K562 (cell line): ENCODE data around the gene RERE. TPM values are rescaled to one million over a fixed set of nuclear protein-coding genes. Genes with fewer than 3 reads are reported as not detected.
A peak's percentile ranks its signal among the peaks of the same experiment; 100 is the strongest.
"Not testable (repeated sequence)": the region's sequence is repeated elsewhere in the genome, so short reads cannot be mapped to it uniquely, and the experiment has no call there.

ENCODE experiments used
- ATAC-seq: fragments of 200-7000 bp; cut with Tn5 transposase; 3 replicates; pipeline ENCODE4 v1.9.1; 2020; ENCODE audit warnings: moderate library complexity
- BruUV-seq: library from RNA; stranded (reverse); fragments of 400-500 nt; replicated peaks from 2 replicates; lab custom pipeline; 2021; lab: Mats Ljungman, UMichigan
- CTCF ChIA-PET: fragments of 300-600 bp; formaldehyde crosslinking; extraction: SDS; loops from one replicate; lab custom pipeline; 2021; ENCODE audit warnings: low intra/inter-chr PET ratio; lab: Yijun Ruan, JAX
- POLR2A ChIA-PET: fragments of 300-600, 350-650 bp; sonication (Branson Sonifier 250); formaldehyde crosslinking; extraction: SDS; loops from one replicate; lab custom pipeline; 2021; ENCODE audit warnings: antibody characterized with exemption, inconsistent platforms; lab: Yijun Ruan, JAX
- DNase-seq, 4 experiments: peaks; one replicate each; pipeline versions ENCODE4 v3.0.0 to v3.0.0-alpha.2; 2011 to 2018; ENCODE audit warnings: low spot score in 3 of 4, mixed read lengths in 3 of 4; ENCODE audit errors: extremely low read depth in 1 of 4
- FAIRE-seq: peaks from 2 replicates; lab custom pipeline; 2011; peaks lifted over from hg19 to GRCh38; lab: Jason Lieb, UNC
- H2AFZ ChIP-seq: 2 replicates; pipeline ENCODE4 v1.6.0; 2011; ENCODE audit warnings: low read depth, low read length, control low read depth, inconsistent platforms
- H3K27ac ChIP-seq: fragments of 200-600 bp; 3 replicates; pipeline ENCODE4 v1.8.0; 2011; ENCODE audit warnings: low read depth, mild to moderate bottlenecking, control low read depth, inconsistent platforms, low read length, moderate library complexity, mixed read lengths; ENCODE audit errors: extremely low read depth
- H3K27me3 ChIP-seq, 2 experiments: fragments of 300-600 bp in 1 of 2; 2 replicates in 1 of 2; 3 replicates in 1 of 2; pipeline versions ENCODE4 v1.6.0 to v1.8.0; 2011; ENCODE audit warnings: inconsistent platforms in 2 of 2, low read length in 2 of 2, mild to moderate bottlenecking in 1 of 2, mixed read lengths in 1 of 2, moderate library complexity in 1 of 2; ENCODE audit not compliant: control insufficient read depth in 2 of 2, insufficient read depth in 2 of 2
- H3K36me3 ChIP-seq: fragments of 300-600 bp; 3 replicates; pipeline ENCODE4 v1.8.0; 2011; ENCODE audit warnings: mild to moderate bottlenecking, low read length, inconsistent platforms; ENCODE audit not compliant: control insufficient read depth, insufficient read depth
- H3K4me1 ChIP-seq, 2 experiments: fragments of 200-600 bp in 1 of 2; replicated peaks in 1 of 2; 2 replicates in 1 of 2; 3 replicates in 1 of 2; pipeline versions ENCODE4 v1.5.1 to v1.8.0; 2011; ENCODE audit warnings: inconsistent platforms in 2 of 2, low read length in 2 of 2, mild to moderate bottlenecking in 1 of 2, mixed read lengths in 1 of 2, moderate library complexity in 1 of 2; ENCODE audit not compliant: control insufficient read depth in 2 of 2, insufficient read depth in 2 of 2
- H3K4me2 ChIP-seq: 2 replicates; pipeline ENCODE4 v1.6.1; 2011; ENCODE audit warnings: low read length, control low read depth, inconsistent platforms, mixed read lengths; ENCODE audit not compliant: insufficient read depth
- H3K4me3 ChIP-seq: fragments of 200-600 bp; sonication (generic), shearing (Covaris generic); 2 replicates; pipeline ENCODE4 v1.5.1; 2016; ENCODE audit warnings: control low read depth, inconsistent platforms
- H3K79me2 ChIP-seq: fragments of 200-600 bp; 3 replicates; pipeline ENCODE4 v1.8.0; 2011; ENCODE audit warnings: low read length, inconsistent platforms; ENCODE audit not compliant: control insufficient read depth, insufficient read depth
- H3K9ac ChIP-seq, 2 experiments: 2 replicates each; pipeline versions ENCODE4 v1.6.0 to v1.6.1; 2011; ENCODE audit warnings: low read depth in 2 of 2, low read length in 2 of 2, control low read depth in 1 of 2, inconsistent platforms in 1 of 2, mild to moderate bottlenecking in 1 of 2, mixed read lengths in 1 of 2; ENCODE audit not compliant: insufficient read depth in 1 of 2
- H3K9me1 ChIP-seq: one replicate; pipeline ENCODE4 v1.6.0; 2011; ENCODE audit warnings: inconsistent platforms, mild to moderate bottlenecking, low read length, moderate library complexity; ENCODE audit not compliant: control insufficient read depth, insufficient read depth
- H3K9me3 ChIP-seq: replicated peaks from 2 replicates; pipeline ENCODE4 v1.5.1; 2011; ENCODE audit warnings: low read depth, low read length, inconsistent platforms; ENCODE audit not compliant: control insufficient read depth, insufficient read depth
- H4K20me1 ChIP-seq: replicated peaks from 2 replicates; pipeline ENCODE4 v1.6.1; 2011; ENCODE audit warnings: low read length, inconsistent platforms, mixed read lengths; ENCODE audit not compliant: control insufficient read depth, insufficient read depth
- C11orf30 ChIP-seq: fragments of 450-650 bp; IDR thresholded peaks from 2 replicates; pipeline ENCODE4 v1.6.1; 2016; ENCODE audit warnings: low read depth, mild to moderate bottlenecking
- CEBPB ChIP-seq: fragments of 450-650 bp; IDR thresholded peaks from 2 replicates; pipeline ENCODE4 v1.6.1; 2016; ENCODE audit warnings: missing genetic modification characterization, missing compliant biosample characterization
- ZNF316 ChIP-seq: fragments of 450-650 bp; IDR thresholded peaks from 2 replicates; pipeline ENCODE4 v1.6.1; 2016
- WGBS: fragments of 100-300 bp; shearing (Covaris generic); methylation state at CpG from one replicate; pipeline ENCODE4 v1.1.6; 2016; ENCODE audit warnings: low coverage, mixed read lengths; ENCODE audit not compliant: insufficient coverage; ENCODE audit errors: missing lambda C conversion rate; 5-methylcytosine and 5-hydroxymethylcytosine counted together
- in situ Hi-C: fragments of 300-500 bp; cut with MboI; formaldehyde crosslinking; loops from 4 replicates; pipeline ENCODE4 v1.15.0; 2018; ENCODE audit warnings: inconsistent platforms, mixed read lengths
- intact Hi-C: fragments of 100-400 bp; cut with micrococcal nuclease; formaldehyde crosslinking; loops from 2 replicates; pipeline ENCODE4 v1.14.2; 2022
- polyA plus RNA-seq, 8 experiments: library from polyadenylated mRNA; depleted of rRNA in 4 of 8; stranded (reverse) in 5 of 8; unstranded in 3 of 8; fragments of >200 nt; fragmentation: Nextera tagmentation in 2 of 8; fragmentation: Illumina TruSeq in 1 of 8; extraction: Ambion mirVana in 2 of 8; extraction: Trizol in 1 of 8; gene quantifications; 2 replicates each; pipeline versions ENCODE4 v1.2.1 to v1.2.3, GENCODE V29; 2011 to 2014; ENCODE audit warnings: inconsistent platforms in 1 of 8, missing spikeins in 1 of 8
- total RNA-seq, 7 experiments: library from RNA; depleted of rRNA in 6 of 7; stranded (reverse); fragments of >200 nt in 6 of 7; fragmentation: Illumina TruSeq in 2 of 7; extraction: Trizol in 2 of 7; gene quantifications; 2 replicates each; pipeline versions ENCODE4 v1.2.1 to v1.2.3, GENCODE V29; 2011 to 2021; ENCODE audit warnings: low replicate concordance in 1 of 7

Gene RERE
- total and polyA plus RNA-seq, 9 of the 15 experiments (the other 6 are each of a cell fraction or from before 2014, with no cell fraction given): 3.0 to 51.5 (median 13.4) TPM

- DNase-seq, POLR2A ChIA-PET: not testable (repeated sequence)
- TF ChIP-seq C11orf30 (peak; percentile 24; the same call in 1 of the 2 replicates), ZNF316 (peak; percentile 50)
- TF ChIP-seq, all 486 proteins: peak for 2; not testable (repeated sequence) for 484
- FAIRE-seq, H3K9ac ChIP-seq, H2AFZ ChIP-seq, H3K4me2 ChIP-seq, in situ Hi-C loops, BruUV-seq, intact Hi-C loops, H3K9me1 ChIP-seq, H3K27ac ChIP-seq, H3K36me3 ChIP-seq, H3K9me3 ChIP-seq, H3K27me3 ChIP-seq, ATAC-seq, H3K4me3 ChIP-seq, CTCF ChIA-PET: not testable (repeated sequence)
- 68% methylated on average over 7 of the region's 7 CpGs for WGBS
- H4K20me1 ChIP-seq: peaks cover 37% of the 10 kb centered on the region
- H3K79me2 ChIP-seq: peaks cover 17% of the 10 kb centered on the region; the same call in 2 of the 3 replicates
- H3K4me1 ChIP-seq: peaks cover 7 to 14% of the 10 kb centered on the region in 2 experiments; a peak in 3 of 5 replicates
Observed at GRCh38 chr1:8623651-8624192, 193.7 kb downstream of the RERE start.

GRCh38 chr1:8621785-8622348 lies 195.6 kb downstream of the RERE start:
- BruUV-seq, H3K36me3 ChIP-seq, H3K27ac ChIP-seq, FAIRE-seq, DNase-seq, ATAC-seq, intact Hi-C loops, H2AFZ ChIP-seq, in situ Hi-C loops, H3K4me3 ChIP-seq, H3K4me2 ChIP-seq, CTCF ChIA-PET, H3K9me3 ChIP-seq, POLR2A ChIA-PET, H3K27me3 ChIP-seq, H3K9ac ChIP-seq, H3K9me1 ChIP-seq: not testable (repeated sequence)
- 85% methylated on average over 2 of the region's 2 CpGs for WGBS
- Histone ChIP-seq H3K79me2 (peaks cover 10% of the 10 kb centered on the region; the same call in 2 of the 3 replicates), H4K20me1 (peaks cover 22% of the 10 kb centered on the region), H3K4me1 (peaks cover 4 to 11% of the 10 kb centered on the region in 2 experiments; a peak in 3 of 5 replicates)
- TF ChIP-seq CEBPB (tag): 0 out of 2 replicates have a peak, but pooled peaks have one; percentile 9

- DNase-seq, ATAC-seq, BruUV-seq, H3K9me3 ChIP-seq, in situ Hi-C loops, H3K9me1 ChIP-seq, H3K4me3 ChIP-seq, H3K27ac ChIP-seq, H3K36me3 ChIP-seq, H3K4me2 ChIP-seq, H3K4me1 ChIP-seq, H3K9ac ChIP-seq, H3K27me3 ChIP-seq, CTCF ChIA-PET, intact Hi-C loops, H3K79me2 ChIP-seq, H2AFZ ChIP-seq, FAIRE-seq: not testable (repeated sequence)
- POLR2A ChIA-PET: interaction anchor here (0.7 kb wide), 1 partner anchor 11 kb away, joined by 3 read pairs; no protein-coding TSS in a partner anchor
- H4K20me1 ChIP-seq: peaks cover 15% of the 10 kb centered on the region
- 83% methylated on average over 9 of the region's 9 CpGs for WGBS
Observed at GRCh38 chr1:8621034-8621582, 196.3 kb downstream of the RERE start.
